GM12878 (cell line): ENCODE data around the gene CLASP1.

ENCODE experiments used
- CTCF ChIP-seq, 3 experiments: IDR thresholded peaks in 2 of 3; conservative IDR thresholded peaks in 1 of 3; 2 replicates each; pipeline ENCODE4 v1.5.1; 2011; ENCODE audit warnings: low read depth in 3 of 3, low read length in 3 of 3, mild to moderate bottlenecking in 3 of 3, control low read depth in 2 of 3, moderate library complexity in 2 of 3, inconsistent platforms in 1 of 3, mixed read lengths in 1 of 3; ENCODE audit not compliant: control insufficient read depth in 2 of 3, insufficient read depth in 1 of 3; ENCODE audit errors: extremely low read depth in 1 of 3
- HCFC1 ChIP-seq: fragments of 150-350 bp; IDR thresholded peaks from 2 replicates; pipeline ENCODE4 v1.6.1; 2014; ENCODE audit warnings: low read length
- MTA2 ChIP-seq: fragments of 450-650 bp; IDR thresholded peaks from 2 replicates; pipeline ENCODE4 v1.6.1; 2016; ENCODE audit warnings: low read depth, mild to moderate bottlenecking, moderate library complexity
- POLR2AphosphoS2 ChIP-seq: IDR thresholded peaks from 2 replicates; pipeline ENCODE4 v1.6.1; 2011; ENCODE audit warnings: low read depth, mild to moderate bottlenecking, low read length, improper control_type of control experiment, moderate library complexity
- SREBF2 ChIP-seq: IDR thresholded peaks from 2 replicates; pipeline ENCODE4 v1.6.1; 2012; ENCODE audit warnings: mild to moderate bottlenecking, low read length

- peak; percentile 51; the same call in 1 of the 2 replicates for TF ChIP-seq POLR2AphosphoS2
- TF ChIP-seq SREBF2: no peak
- no peak for TF ChIP-seq CTCF (IDR thresholded peaks at IDR 0.05 in 2 of 3, conservative IDR thresholded peaks at IDR 0.05 in 1 of 3; ENCODE audit: control insufficient read depth in 2 of 3, extremely low read depth in 1 of 3, insufficient read depth in 1 of 3, low read depth in 3 of 3, low read length in 3 of 3)
- peak; percentile 49 for TF ChIP-seq HCFC1
- TF ChIP-seq MTA2: peak; percentile 72
These were observed 493 bp upstream of the CLASP1 start for GRCh38 chr2:121649596-121650314.
